ENCODE results near the gene FATE1. TPM values are rescaled to one million over a fixed set of nuclear protein-coding genes. Genes with fewer than 3 reads are reported as not detected.

The FATE1 gene
- total RNA-seq, 1 experiment from 2014 or later, result not detected

GRCh38 chrX:151688695-151689094, 27.1 kb upstream of the FATE1 start:
- intact Hi-C loops (cut with micrococcal nuclease), result no loop called here
- Histone ChIP-seq H3K9ac (ENCODE audit: low read length) (no peak overlapping the region), H3K79me2 (ENCODE audit: low read length) (no peaks in the 10 kb centered on the region), H3K4me2 (ENCODE audit: low read length) (no peak overlapping the region), H3K4me1 (ENCODE audit: insufficient read depth, low read length) (no peaks in the 10 kb centered on the region), H3K27ac (ENCODE audit: low read length) (no peak overlapping the region), H3F3A (ENCODE audit: low read length, unreplicated experiment) (no peaks in the 10 kb centered on the region), H2AFZ (ENCODE audit: low read length) (no peak overlapping the region), H3K9me2 (replicated peaks; ENCODE audit: low read length) (no peaks in the 10 kb centered on the region), H3K36me3 (ENCODE audit: low read depth, low read length) (no peaks in the 10 kb centered on the region), H3K4me3 (ENCODE audit: low read length) (no peak overlapping the region), H4K20me1 (ENCODE audit: low read length) (no peaks in the 10 kb centered on the region), H3K27me3 (ENCODE audit: low read length) (no peaks in the 10 kb centered on the region), H3K9me3 (ENCODE audit: low read length) (no peaks in the 10 kb centered on the region)
- BruUV-seq (replicated peaks), result no TSS peak
- ChIA-PET CTCF (no interaction called here), POLR2A (ENCODE audit: unreplicated experiment) (no interaction called here)
- no peak for ATAC-seq
- no peak for DNase-seq
- TF ChIP-seq EZH2 (IDR thresholded peaks at IDR 0.05; ENCODE audit: low read length, unreplicated experiment), result no peak
- no peak for TF ChIP-seq EZH2phosphoT487 (IDR thresholded peaks at IDR 0.05; ENCODE audit: borderline replicate concordance, low read length)
- no peak for TF ChIP-seq CTCF (conservative IDR thresholded peaks at IDR 0.05; ENCODE audit: low read depth, low read length)

- DNase-seq, result no peak
- no peaks in the 10 kb centered on the region for H3F3A ChIP-seq (ENCODE audit: low read length, unreplicated experiment)
- H2AFZ ChIP-seq (ENCODE audit: low read length), result no peak overlapping the region
- no peaks in the 10 kb centered on the region for H3K9me3 ChIP-seq (ENCODE audit: low read length)
- H3K27ac ChIP-seq (ENCODE audit: low read length), result no peak overlapping the region
- no peaks in the 10 kb centered on the region for H4K20me1 ChIP-seq (ENCODE audit: low read length)
- ATAC-seq, result no peak
- BruUV-seq (replicated peaks), result no TSS peak
- intact Hi-C loops (cut with micrococcal nuclease), result no loop called here
- H3K9ac ChIP-seq (ENCODE audit: low read length), result no peak overlapping the region
- H3K4me3 ChIP-seq (ENCODE audit: low read length), result no peak overlapping the region
- TF ChIP-seq EZH2phosphoT487 (IDR thresholded peaks at IDR 0.05; ENCODE audit: borderline replicate concordance, low read length), result no peak
- no peak for TF ChIP-seq CTCF (conservative IDR thresholded peaks at IDR 0.05; ENCODE audit: low read depth, low read length)
- no peak for TF ChIP-seq EZH2 (IDR thresholded peaks at IDR 0.05; ENCODE audit: low read length, unreplicated experiment)
- no peaks in the 10 kb centered on the region for H3K9me2 ChIP-seq (replicated peaks; ENCODE audit: low read length)
- H3K79me2 ChIP-seq (ENCODE audit: low read length), result no peaks in the 10 kb centered on the region
- H3K36me3 ChIP-seq (ENCODE audit: low read depth, low read length), result no peaks in the 10 kb centered on the region
- no peaks in the 10 kb centered on the region for H3K27me3 ChIP-seq (ENCODE audit: low read length)
- POLR2A ChIA-PET (ENCODE audit: unreplicated experiment), result no interaction called here
- no peak overlapping the region for H3K4me2 ChIP-seq (ENCODE audit: low read length)
- no peaks in the 10 kb centered on the region for H3K4me1 ChIP-seq (ENCODE audit: insufficient read depth, low read length)
- CTCF ChIA-PET, result no interaction called here
Measured at GRCh38 chrX:151692825-151693224, 23.0 kb upstream of the FATE1 start.

GRCh38 chrX:151694121-151694520, 21.7 kb upstream of the FATE1 start:
- Histone ChIP-seq H3K36me3 (ENCODE audit: low read depth, low read length) (no peaks in the 10 kb centered on the region), H3K27me3 (ENCODE audit: low read length) (no peaks in the 10 kb centered on the region), H3K9me2 (replicated peaks; ENCODE audit: low read length) (no peaks in the 10 kb centered on the region), H3K27ac (ENCODE audit: low read length) (no peak overlapping the region), H3K9ac (ENCODE audit: low read length) (no peak overlapping the region), H3K4me2 (ENCODE audit: low read length) (no peak overlapping the region), H4K20me1 (ENCODE audit: low read length) (no peaks in the 10 kb centered on the region), H3K79me2 (ENCODE audit: low read length) (no peaks in the 10 kb centered on the region), H3K4me3 (ENCODE audit: low read length) (no peak overlapping the region), H3F3A (ENCODE audit: low read length, unreplicated experiment) (no peaks in the 10 kb centered on the region), H3K9me3 (ENCODE audit: low read length) (no peaks in the 10 kb centered on the region), H3K4me1 (ENCODE audit: insufficient read depth, low read length) (no peaks in the 10 kb centered on the region), H2AFZ (ENCODE audit: low read length) (no peak overlapping the region)
- TF ChIP-seq EZH2phosphoT487 (IDR thresholded peaks at IDR 0.05; ENCODE audit: borderline replicate concordance, low read length) (no peak), EZH2 (IDR thresholded peaks at IDR 0.05; ENCODE audit: low read length, unreplicated experiment) (no peak), CTCF (conservative IDR thresholded peaks at IDR 0.05; ENCODE audit: low read depth, low read length) (no peak)
- POLR2A ChIA-PET (ENCODE audit: unreplicated experiment), result no interaction called here
- CTCF ChIA-PET, result no interaction called here
- no peak for ATAC-seq
- no TSS peak for BruUV-seq (replicated peaks)
- no peak for DNase-seq
- intact Hi-C loops (cut with micrococcal nuclease), result no loop called here

Data from PC-3 (cell line).